Measurements from ENCODE around the gene BCAP29. TPM values are rescaled to one million over a fixed set of nuclear protein-coding genes. Genes with fewer than 3 reads are reported as not detected.

Gene BCAP29

DNA sequence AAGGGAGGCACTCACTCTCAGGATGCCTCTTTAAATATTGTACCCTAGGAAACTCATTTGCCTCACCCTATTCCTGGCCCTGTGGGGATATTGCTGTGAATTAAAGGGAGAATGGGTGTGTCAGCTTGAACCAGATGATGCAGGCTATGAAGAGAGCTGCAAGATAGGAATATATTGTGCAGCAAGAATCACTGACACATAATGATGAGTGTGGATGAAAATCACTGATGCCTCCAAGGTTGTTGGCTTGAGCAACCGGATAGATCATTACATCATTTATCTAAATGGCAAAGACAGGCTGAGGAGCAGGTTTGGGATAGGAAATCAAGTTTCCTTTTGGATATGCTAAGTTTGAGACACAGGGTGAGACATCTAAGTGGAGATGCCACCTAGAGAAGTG lies 86.7 kb downstream of the BCAP29 start:
- Histone ChIP-seq H2BK12ac (ENCODE audit: low read length) (no peak overlapping the region), H2AK5ac (ENCODE audit: low read depth, low read length) (no peak overlapping the region), H3K4ac (ENCODE audit: low read length) (no peak overlapping the region), H2BK15ac (ENCODE audit: low read length) (no peak overlapping the region), H3K18ac (ENCODE audit: low read length) (no peak overlapping the region), H3K27ac (replicated peaks; ENCODE audit: low read length) (no peak overlapping the region), H3K23ac (ENCODE audit: low read depth, low read length, poor library complexity) (no peak overlapping the region), H3K4me3 (ENCODE audit: low read length in 2 of 2) (no peak overlapping the region), H2BK5ac (ENCODE audit: low read length) (no peak overlapping the region), H4K8ac (ENCODE audit: low read depth, low read length) (no peak overlapping the region), H2BK120ac (ENCODE audit: low read depth, low read length) (no peak overlapping the region), H3K9me3 (replicated peaks in 1 of 2; ENCODE audit: control insufficient read depth in 2 of 2, insufficient read depth in 1 of 2, low read depth in 1 of 2, low read length in 2 of 2) (no peaks in the 10 kb centered on the region), H3K14ac (ENCODE audit: low read length) (no peak overlapping the region), H3K79me1 (ENCODE audit: low read depth, low read length) (no peaks in the 10 kb centered on the region), H3K36me3 (replicated peaks in 1 of 2; ENCODE audit: control insufficient read depth in 2 of 2, insufficient read depth in 2 of 2, low read length in 2 of 2) (no peaks in the 10 kb centered on the region), H3K27me3 (ENCODE audit: control insufficient read depth in 3 of 3, insufficient read depth in 3 of 3, low read depth in 1 of 3, low read length in 3 of 3) (peaks cover 4 to 53% (median 12%) of the 10 kb centered on the region in 3 experiments), H2AFZ (ENCODE audit: low read length) (no peak overlapping the region), H3K4me1 (ENCODE audit: control insufficient read depth in 2 of 2, insufficient read depth in 1 of 2, low read depth in 1 of 2, low read length in 2 of 2) (peaks cover 0 to 2% of the 10 kb centered on the region in 2 donors), H3K9ac (ENCODE audit: low read depth, low read length, poor library complexity) (no peak overlapping the region), H4K91ac (ENCODE audit: low read depth, low read length, poor library complexity) (no peak overlapping the region), H3K4me2 (ENCODE audit: insufficient read depth, low read length, poor library complexity, severe bottlenecking) (no peak overlapping the region)
- no peak for DNase-seq (ENCODE audit: low spot score)
- no CpG with 5 or more reads among the region's 1 CpG for WGBS, 2 donors (ENCODE audit: extremely low coverage in 2 of 2, insufficient read length in 2 of 2, insufficient replicate concordance in 1 of 2)

DNA sequence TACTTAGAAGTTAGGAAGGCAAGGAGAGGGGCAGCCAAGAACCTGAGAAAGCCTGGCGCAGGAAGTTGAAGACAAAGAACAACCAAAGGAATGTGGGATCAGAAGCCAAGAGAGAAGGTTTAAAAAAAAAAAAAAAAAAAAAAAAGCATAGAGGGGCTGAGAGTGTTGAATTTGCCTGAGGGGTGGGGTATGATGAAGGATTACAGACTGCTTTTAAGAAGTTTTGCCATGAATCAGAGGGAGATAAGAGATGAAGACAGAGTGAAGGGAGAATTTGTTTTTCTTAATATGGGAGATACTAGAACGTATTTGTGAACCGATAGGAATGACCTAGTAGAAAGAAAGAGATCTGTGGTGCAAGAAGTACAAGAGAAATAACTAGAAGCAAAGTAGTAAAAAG lies 87.3 kb downstream of the BCAP29 start:
- H3K9ac ChIP-seq (ENCODE audit: low read depth, low read length, poor library complexity): no peak overlapping the region
- no peak overlapping the region for H3K4me2 ChIP-seq (ENCODE audit: insufficient read depth, low read length, poor library complexity, severe bottlenecking)
- H3K36me3 ChIP-seq (replicated peaks in 1 of 2; ENCODE audit: control insufficient read depth in 2 of 2, insufficient read depth in 2 of 2, low read length in 2 of 2): no peaks in the 10 kb centered on the region
- no peak overlapping the region for H2BK12ac ChIP-seq (ENCODE audit: low read length)
- no peaks in the 10 kb centered on the region for H3K79me1 ChIP-seq (ENCODE audit: low read depth, low read length)
- H2BK5ac ChIP-seq (ENCODE audit: low read length): no peak overlapping the region
- H3K23ac ChIP-seq (ENCODE audit: low read depth, low read length, poor library complexity): no peak overlapping the region
- no peak overlapping the region for H4K8ac ChIP-seq (ENCODE audit: low read depth, low read length)
- H3K4me1 ChIP-seq (ENCODE audit: control insufficient read depth in 2 of 2, insufficient read depth in 1 of 2, low read depth in 1 of 2, low read length in 2 of 2): no peaks in the 10 kb centered on the region
- no peak overlapping the region for H2AK5ac ChIP-seq (ENCODE audit: low read depth, low read length)
- H3K14ac ChIP-seq (ENCODE audit: low read length): no peak overlapping the region
- no peak overlapping the region for H2BK120ac ChIP-seq (ENCODE audit: low read depth, low read length)
- no peak overlapping the region for H3K18ac ChIP-seq (ENCODE audit: low read length)
- H3K27me3 ChIP-seq (ENCODE audit: control insufficient read depth in 3 of 3, insufficient read depth in 3 of 3, low read depth in 1 of 3, low read length in 3 of 3): peaks cover 0 to 47% (median 6%) of the 10 kb centered on the region in 3 experiments
- no peak overlapping the region for H3K4me3 ChIP-seq (ENCODE audit: low read length in 2 of 2)
- no peak overlapping the region for H2AFZ ChIP-seq (ENCODE audit: low read length)
- H2BK15ac ChIP-seq (ENCODE audit: low read length): no peak overlapping the region
- H3K27ac ChIP-seq (replicated peaks; ENCODE audit: low read length): no peak overlapping the region
- DNase-seq (ENCODE audit: low spot score): no peak
- no peak overlapping the region for H4K91ac ChIP-seq (ENCODE audit: low read depth, low read length, poor library complexity)
- H3K9me3 ChIP-seq (replicated peaks in 1 of 2; ENCODE audit: control insufficient read depth in 2 of 2, insufficient read depth in 1 of 2, low read depth in 1 of 2, low read length in 2 of 2): no peaks in the 10 kb centered on the region
- WGBS, 2 donors (ENCODE audit: extremely low coverage in 2 of 2, insufficient read length in 2 of 2, insufficient replicate concordance in 1 of 2): no CpG with 5 or more reads among the region's 3 CpGs
- no peak overlapping the region for H3K4ac ChIP-seq (ENCODE audit: low read length)

DNA sequence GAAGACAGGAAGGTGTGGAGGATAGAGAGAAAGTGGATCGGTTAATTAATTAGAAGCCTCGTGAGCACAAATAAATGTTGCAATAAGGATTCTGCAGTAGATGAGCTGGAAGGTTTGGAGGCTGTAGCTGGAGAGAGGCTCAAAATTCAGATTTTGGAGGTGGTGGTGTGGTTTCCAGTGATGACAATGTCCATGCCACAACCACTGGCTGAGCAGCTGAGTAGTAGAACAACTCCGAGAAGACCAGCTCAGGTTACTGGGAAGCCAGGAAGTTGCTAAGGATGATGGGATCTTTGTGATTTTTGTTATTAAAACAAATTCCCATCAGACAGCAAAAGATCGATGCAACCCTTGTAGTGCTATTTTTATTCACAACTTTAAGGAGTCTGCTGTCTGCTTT lies 88.2 kb downstream of the BCAP29 start:
- no peak overlapping the region for H3K4me3 ChIP-seq (ENCODE audit: low read length in 2 of 2)
- no peaks in the 10 kb centered on the region for H3K79me1 ChIP-seq (ENCODE audit: low read depth, low read length)
- H2AK5ac ChIP-seq (ENCODE audit: low read depth, low read length): no peak overlapping the region
- no peaks in the 10 kb centered on the region for H3K9me3 ChIP-seq (replicated peaks in 1 of 2; ENCODE audit: control insufficient read depth in 2 of 2, insufficient read depth in 1 of 2, low read depth in 1 of 2, low read length in 2 of 2)
- no peak overlapping the region for H2BK5ac ChIP-seq (ENCODE audit: low read length)
- H3K27ac ChIP-seq (replicated peaks; ENCODE audit: low read length): no peak overlapping the region
- no peak overlapping the region for H3K23ac ChIP-seq (ENCODE audit: low read depth, low read length, poor library complexity)
- H2BK120ac ChIP-seq (ENCODE audit: low read depth, low read length): no peak overlapping the region
- no peak overlapping the region for H2BK12ac ChIP-seq (ENCODE audit: low read length)
- no peak overlapping the region for H2BK15ac ChIP-seq (ENCODE audit: low read length)
- no peak overlapping the region for H3K4me2 ChIP-seq (ENCODE audit: insufficient read depth, low read length, poor library complexity, severe bottlenecking)
- H2AFZ ChIP-seq (ENCODE audit: low read length): no peak overlapping the region
- peaks cover 0 to 38% (median 2%) of the 10 kb centered on the region in 3 experiments for H3K27me3 ChIP-seq (ENCODE audit: control insufficient read depth in 3 of 3, insufficient read depth in 3 of 3, low read depth in 1 of 3, low read length in 3 of 3)
- H3K9ac ChIP-seq (ENCODE audit: low read depth, low read length, poor library complexity): no peak overlapping the region
- H3K18ac ChIP-seq (ENCODE audit: low read length): no peak overlapping the region
- no peak overlapping the region for H3K4ac ChIP-seq (ENCODE audit: low read length)
- no peaks in the 10 kb centered on the region for H3K4me1 ChIP-seq (ENCODE audit: control insufficient read depth in 2 of 2, insufficient read depth in 1 of 2, low read depth in 1 of 2, low read length in 2 of 2)
- no peaks in the 10 kb centered on the region for H3K36me3 ChIP-seq (replicated peaks in 1 of 2; ENCODE audit: control insufficient read depth in 2 of 2, insufficient read depth in 2 of 2, low read length in 2 of 2)
- H3K14ac ChIP-seq (ENCODE audit: low read length): no peak overlapping the region
- no CpG with 5 or more reads among the region's 4 CpGs for WGBS, 2 donors (ENCODE audit: extremely low coverage in 2 of 2, insufficient read length in 2 of 2, insufficient replicate concordance in 1 of 2)
- no peak overlapping the region for H4K8ac ChIP-seq (ENCODE audit: low read depth, low read length)
- H4K91ac ChIP-seq (ENCODE audit: low read depth, low read length, poor library complexity): no peak overlapping the region
- no peak for DNase-seq (ENCODE audit: low spot score)

Small RNA genes within 50 kb of the gene (small RNA-seq; reads per million reads assigned to genes)
- gene BANF1P5 (ENCODE audit: insufficient read depth) (not detected), gene RF01233 (ENCODE audit: insufficient read depth) (not detected)

Data from neuronal stem cell (in vitro differentiated cells).